Measurements from ENCODE around the gene GAS7.

The GAS7 gene

DNA sequence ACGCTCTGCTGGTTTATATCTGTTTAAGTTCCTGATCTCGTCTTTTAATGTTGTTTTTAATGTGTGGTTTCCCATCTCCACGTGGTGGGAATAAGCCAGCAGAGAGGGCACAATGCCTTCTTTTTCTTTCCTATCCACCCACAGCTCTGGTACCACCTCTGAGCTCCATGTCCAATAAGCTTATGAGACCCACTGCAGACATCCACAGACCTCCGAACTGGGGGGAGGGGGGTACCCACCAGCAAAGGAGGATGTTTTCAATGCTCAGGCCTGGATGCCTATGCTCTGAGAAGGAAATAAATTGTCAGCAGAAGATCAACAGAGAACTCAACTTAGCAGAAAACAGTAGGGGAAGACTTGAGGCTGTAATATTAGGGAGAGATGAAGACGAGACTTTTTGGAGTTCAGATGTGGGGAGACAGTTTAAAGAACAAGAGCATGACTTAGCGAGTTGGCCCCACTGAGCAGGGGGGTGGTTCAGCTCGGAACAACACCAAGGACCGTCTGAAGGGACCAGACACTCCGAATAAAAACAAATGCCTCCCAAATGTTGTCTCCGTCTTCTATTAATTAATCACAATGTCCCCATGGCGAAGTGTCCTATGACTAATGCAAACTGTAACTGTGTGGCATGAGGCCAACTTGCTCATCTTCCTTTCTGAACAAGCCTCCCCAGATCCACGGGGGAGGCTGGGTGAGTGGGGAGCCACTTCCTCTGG is 62.7 kb downstream of the GAS7 start:
- DNase-seq (ENCODE audit: low read depth, low spot score), result no peak

DNA sequence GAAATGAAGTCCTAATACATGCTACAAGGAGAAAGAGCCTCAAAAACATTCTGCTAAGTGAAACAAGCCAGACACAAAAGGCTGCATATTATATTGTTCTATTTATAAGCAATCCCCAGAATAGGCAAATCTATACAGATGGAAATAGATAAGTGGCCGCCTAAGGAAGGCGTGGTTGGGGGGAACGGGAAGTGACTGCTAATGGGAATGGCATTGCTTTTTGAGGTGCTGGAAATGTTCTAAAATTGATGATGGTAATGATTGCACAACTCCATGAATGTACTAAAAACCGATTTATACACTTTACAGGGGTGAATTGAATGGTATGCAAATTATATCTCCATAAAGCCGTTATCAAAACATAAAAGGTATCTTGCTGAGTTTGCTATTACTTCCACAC is 67.7 kb downstream of the GAS7 start:
- DNase-seq (ENCODE audit: low read depth, low spot score), result no peak

DNA sequence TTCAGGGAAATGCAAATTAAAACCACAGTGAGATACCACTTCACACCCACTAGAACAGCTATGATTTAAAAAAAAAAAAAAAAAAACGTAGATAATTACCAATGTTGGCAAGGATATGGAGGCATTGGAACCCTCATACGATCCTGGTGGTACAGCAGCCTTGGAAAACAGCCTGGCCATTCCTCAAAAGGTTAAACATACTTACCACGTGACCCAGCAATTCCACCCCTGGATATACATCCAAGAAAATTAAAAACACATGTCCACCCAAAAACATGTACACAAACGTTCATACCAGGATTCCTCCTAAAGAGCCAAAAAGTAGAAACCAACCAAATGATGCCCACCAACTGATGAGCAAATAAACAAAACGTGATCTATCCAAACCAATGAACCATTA is 68.1 kb downstream of the GAS7 start:
- no peak for DNase-seq (ENCODE audit: low read depth, low spot score)

DNA sequence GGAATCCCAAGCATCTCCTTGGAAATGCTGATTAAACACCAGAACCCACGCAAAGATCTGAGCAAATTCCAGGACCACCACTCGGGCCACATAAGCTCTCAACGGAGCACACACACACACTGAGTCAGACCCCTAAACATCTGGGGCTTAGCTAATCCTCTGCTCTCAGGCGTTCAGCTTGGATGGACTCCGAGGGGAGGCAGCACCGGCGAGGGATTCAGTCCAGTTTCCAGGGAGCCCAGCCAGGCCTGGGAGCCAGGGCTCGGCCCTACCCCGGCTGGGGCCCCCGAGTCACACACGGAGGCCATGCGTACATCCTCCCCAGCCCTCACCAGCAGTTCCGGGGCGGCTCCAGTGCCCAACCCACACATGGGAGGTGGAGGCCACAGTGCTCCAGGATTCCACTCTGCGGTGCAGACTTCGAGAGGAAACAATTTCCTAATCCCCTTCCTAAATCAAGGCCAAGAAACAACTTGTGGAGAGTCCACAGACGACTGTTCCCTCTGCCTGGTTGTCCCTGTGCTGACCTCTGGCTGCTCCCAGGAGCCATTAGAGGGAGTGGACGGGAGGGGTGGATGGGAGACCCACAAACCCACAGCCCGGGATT is 70.5 kb downstream of the GAS7 start:
- DNase-seq (ENCODE audit: low read depth, low spot score), result peak; percentile 29

DNA sequence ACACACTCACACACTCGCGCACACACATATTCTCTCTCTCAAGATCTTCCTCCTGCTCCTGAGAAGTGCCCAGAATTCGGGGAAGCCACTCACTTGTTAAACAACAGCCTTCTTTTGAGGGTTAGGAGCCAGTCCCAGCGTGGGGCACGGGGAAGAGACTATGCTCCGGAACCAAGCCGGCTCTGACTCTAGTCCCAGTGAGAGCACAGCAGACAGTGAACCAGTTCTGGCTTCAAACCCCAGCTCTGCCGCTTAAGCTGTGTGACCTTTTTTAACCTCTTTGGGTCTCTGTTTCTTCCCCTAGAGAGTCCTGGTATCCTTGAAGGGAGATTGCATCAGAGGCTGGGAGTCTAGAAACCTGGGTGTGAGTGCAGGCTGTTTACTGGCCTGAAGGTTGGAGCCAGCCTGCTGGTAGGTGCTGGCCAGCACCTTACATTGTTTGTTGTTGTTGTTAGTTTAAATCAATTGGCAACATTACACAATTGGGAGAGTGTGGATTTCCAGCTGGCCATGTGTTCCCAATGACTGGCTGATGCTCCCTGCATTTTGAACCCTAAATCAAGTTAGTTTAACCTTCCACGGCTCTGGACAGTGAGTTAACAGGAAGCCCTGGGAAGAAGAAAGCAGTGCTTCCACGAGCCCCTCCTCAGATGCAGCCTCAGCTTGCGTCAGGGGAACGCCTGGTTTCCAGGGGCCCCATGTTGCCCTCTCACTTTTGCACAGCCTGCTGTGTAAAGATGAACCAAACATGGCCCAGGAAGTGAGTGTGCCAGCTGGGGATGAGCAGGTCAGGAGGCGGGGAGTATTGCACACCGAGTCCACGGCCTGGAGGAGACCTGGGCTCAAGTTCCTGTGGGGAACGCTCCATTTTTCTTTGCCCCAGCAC is 71.5 kb downstream of the GAS7 start:
- peak; percentile 72 for DNase-seq (ENCODE audit: low read depth, low spot score)

DNA sequence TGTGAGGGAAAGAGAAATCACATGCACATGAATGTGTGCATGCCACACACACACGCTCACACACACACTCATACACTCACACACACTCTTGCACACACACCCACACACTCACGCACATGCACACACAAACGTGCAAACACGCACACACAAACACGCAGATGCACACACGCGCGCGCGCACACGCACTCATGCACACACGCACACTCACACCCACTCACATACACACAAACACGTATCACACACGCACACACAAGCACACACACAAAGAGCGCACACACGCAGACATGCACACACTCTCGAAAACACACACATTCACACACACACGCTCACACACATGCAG is 72.2 kb downstream of the GAS7 start:
- DNase-seq (ENCODE audit: low read depth, low spot score), result no peak

DNA sequence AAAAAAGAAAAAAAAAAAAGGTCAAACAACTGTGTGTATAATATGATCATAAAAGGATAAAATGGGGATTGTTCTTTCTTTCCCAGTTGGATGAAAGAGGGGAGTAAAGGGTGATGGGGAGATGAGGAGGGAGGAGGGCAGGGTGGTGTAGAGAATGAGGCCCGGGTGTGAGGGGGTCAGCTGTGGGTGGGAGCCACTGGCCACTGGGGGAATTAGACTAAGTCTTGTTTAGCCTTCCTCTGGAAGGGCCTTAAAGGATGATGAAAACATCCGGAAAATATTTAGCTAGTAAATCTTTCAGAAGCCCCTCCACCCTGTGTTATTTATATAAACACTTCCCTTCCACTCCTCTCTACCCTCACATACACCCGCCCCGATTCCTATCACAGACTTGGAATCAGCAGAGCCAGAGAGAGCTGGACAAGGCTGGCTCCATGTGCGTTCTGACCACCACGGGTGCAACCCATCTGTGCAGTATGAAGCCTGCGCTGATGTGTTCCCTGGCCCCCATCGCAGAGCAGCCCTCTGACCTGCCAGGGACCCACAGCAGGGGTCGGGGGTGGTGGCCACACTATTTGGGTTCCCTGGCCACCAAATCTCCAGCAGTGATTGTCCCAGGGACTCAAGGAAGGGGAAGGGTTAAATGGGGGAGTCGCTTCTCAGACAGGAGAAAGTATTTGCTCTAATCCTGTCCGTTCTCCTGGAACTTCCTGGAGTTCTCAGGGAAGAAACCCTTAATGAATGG is 72.7 kb downstream of the GAS7 start:
- DNase-seq (ENCODE audit: low read depth, low spot score), result no peak

DNA sequence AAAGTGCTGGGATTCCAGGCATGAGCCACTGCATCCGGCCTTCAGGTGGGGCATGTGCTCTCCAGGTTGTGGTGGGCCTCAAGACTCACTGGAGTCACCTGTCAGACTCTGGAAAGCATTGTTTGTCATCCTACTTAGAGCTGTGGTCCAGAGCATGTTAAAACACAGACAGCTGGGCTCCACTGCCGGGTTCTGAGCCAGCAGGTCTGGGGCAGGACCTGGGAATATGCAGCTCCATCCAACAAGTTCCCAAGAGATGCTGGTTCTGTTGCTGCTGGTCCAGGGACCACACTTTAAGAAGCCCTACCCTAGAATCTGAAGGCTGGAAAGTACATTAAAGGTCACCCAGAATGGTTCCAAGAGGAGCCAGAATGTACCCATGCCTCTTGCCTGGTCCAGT is 75.3 kb downstream of the GAS7 start:
- no peak for DNase-seq (ENCODE audit: low read depth, low spot score)

DNA sequence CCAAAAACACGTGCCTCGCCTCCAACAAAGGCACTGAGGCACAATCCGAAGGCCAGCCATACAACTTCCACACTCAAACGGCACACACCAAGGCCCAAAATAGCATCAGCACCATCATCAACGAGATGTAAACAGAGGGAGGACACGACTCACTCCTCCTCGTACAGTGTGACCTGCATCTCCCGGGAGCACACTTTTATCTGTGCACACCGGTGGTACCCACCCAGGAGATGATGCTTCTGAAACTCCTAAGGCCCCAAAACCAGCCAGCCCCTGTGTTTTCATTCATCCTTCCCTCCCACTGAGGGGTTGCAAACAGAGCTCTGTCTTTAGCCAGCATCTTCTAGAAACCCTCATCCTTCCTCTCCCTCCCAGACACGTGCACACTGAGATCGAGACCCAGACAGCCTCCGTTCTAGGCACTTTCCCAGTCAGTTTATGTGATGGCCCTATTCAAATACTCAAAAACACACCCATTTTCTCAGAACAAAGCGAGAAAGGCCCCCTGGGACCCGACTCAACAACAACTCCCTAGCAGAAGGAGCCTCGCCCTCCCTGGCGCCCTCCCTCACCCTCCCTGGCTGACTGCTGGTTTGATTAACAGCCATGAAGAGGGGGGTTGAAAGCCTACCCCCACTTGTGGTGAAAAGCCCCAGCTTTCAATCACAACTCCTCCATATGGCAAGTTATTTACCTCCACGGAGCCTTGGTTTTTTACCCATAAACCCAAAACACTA is 76.3 kb downstream of the GAS7 start:
- DNase-seq (ENCODE audit: low read depth, low spot score), result no peak

DNA sequence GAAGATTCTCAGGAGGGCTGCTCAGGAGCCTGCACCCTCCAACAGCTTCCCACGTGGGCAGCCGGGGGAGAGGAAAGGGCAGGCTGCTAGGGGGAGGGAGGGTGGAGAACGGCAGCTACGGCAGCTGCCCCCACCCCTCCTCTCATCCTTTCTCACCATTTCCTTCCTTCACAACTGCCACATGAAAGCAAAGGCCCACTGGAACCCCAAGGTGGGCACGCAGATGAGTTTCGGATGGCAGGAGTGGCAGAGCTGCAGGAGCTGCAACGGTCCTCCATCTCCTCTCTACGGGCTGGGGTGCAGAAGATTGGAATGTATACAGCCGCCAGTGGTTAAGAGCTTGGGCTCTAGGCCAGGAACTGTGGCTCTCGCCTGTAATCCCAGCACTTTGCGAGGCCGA is 77.7 kb downstream of the GAS7 start:
- no peak for DNase-seq (ENCODE audit: low read depth, low spot score)

DNA sequence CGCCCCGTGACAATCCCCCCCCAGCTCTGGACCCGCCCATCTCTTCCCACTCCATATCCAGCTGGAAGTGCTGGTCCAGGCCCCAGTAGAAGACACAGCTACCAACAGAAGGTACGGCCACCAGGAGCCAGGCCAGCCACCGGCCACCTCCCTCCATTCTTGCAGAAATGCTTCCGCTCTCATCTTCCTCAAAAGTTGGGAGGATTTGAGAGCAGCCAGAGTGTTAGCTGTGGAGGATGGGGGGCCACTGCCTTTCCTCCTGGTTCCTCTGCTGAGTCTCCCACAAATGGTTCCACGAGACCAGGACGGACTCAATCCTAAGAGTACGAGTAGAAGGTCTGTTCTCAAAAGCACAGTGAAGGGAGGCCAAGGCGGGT is 78.3 kb downstream of the GAS7 start:
- DNase-seq (ENCODE audit: low read depth, low spot score), result no peak

DNA sequence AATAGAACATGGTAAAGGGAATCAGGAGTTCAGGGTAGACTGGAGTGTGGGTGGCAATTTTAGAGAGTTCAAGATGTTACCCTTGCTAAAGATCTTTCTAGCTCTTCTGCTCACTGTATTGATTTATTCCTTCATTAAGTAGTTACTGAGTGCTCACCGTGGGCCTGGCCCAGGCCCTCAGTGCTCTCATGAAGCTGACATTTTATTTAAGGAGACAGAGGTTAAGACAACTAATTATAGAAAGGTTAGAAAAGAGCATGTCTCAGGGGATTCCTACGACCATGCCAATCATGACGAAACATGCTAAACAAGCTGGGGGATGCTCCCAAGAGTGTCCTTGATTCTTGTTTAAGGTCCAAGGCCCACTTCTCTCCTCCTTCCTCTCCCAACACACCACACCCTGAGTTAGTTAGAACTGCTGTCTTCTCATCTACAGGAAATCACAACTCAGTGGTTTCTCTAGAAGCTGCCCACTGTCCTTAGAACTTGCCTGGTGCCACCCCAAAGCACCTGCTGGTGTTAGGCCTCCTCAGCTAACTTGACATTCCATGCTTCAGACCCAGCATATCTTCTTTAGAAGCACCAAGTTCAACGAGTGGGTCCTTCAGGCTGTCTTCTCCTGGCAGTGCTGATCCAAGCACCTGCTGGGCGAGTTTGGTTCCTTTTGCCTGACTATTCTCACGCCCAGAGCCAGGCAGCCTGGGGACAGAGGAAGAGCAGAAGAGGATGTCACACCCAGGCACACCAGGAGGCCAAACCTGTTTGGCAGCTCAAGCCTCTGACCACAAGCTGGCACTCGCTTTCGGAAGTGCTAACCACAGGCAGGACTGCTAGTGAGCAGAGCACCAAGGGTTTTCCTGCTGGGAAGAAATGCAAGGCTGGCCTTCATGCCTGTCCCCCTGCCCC is 79.0 kb downstream of the GAS7 start:
- DNase-seq (ENCODE audit: low read depth, low spot score), result no peak

DNA sequence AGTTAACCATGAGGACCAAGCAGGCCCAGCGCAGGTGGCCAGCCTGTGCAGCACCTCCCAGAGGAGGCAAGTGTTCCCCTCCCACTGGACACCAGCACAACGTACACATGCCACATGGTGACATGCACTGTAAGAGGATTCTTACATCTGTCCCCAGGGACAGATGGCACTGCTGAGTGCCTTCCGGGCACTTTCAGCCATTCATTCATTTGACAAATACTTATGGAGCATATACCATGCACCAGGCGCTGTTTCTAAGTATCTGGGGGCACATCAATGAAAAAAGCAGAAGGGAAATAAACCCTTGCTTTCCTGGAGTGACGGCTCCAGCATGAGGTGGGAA is 79.6 kb downstream of the GAS7 start:
- no peak for DNase-seq (ENCODE audit: low read depth, low spot score)

DNA sequence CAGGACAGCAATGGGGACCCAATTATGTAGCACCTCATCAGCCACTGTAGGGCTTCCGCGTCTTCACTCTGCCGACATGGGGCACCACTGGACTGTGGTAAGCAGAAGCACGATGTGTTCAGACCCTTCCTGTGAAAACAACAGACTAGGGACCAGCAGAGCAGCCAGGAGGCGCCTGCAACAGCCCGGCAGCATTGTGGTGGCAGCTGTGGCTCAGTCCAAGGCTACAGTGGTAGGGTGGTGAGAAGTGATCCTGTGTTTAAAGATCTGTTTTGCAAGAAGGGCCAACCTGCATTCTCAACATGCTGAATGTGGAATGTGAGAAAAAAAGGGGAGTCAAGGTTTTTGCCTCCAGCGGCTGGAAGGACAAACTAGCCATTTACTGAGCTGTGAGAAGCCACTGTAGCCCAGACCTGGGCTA is 80.8 kb downstream of the GAS7 start:
- no peak for DNase-seq (ENCODE audit: low read depth, low spot score)

DNA sequence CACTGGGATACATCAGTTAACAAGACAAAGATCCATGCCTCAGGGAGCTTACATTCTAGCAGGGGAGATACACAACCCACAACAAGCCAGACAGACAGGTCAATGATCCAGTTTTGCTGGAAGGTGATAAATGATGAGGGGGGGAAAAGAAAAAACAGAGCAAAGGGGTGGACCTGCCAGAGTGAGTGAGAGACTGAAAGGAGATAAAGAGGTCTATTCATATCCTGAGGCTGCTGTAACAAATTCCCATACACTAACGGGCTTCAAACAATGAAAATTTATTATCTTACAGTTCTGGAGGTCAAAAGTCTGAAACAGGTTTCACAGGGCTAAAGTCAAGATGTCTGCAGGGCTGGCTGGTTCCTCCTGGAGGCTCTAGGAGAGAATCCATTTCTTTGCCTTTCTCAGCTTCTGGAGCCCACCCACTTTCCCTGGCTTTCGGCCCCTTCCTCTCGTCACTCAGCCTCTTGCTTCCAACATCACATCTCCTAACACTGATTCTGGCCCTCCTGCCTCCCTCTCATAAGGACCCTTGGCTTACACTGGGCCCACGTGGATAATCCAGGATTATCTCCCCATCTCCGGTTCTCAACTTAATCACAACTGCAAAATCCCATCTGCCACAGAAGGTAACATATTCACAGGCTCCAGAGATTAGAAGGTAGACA is 81.5 kb downstream of the GAS7 start:
- DNase-seq (ENCODE audit: low read depth, low spot score), result no peak

DNA sequence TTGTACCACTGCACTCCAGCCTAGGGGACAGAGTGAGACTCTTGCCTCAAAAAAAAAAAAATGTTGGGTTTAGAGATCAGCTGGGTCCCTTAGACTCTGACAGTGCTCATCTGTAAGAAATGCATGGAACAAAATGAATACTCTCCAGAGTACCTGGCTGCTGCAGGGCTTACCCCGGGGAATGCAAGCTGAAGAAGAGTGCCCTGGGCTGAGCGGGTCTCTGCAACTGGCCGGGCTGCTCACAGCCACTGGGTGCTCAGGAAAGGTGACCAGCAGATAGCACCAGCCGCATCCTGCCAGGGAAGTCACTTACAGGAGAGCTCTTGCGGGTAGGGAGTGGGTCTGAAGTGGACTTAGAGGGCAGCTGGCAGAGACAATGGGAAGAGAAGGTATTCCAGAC is 82.1 kb downstream of the GAS7 start:
- no peak for DNase-seq (ENCODE audit: low read depth, low spot score)

DNA sequence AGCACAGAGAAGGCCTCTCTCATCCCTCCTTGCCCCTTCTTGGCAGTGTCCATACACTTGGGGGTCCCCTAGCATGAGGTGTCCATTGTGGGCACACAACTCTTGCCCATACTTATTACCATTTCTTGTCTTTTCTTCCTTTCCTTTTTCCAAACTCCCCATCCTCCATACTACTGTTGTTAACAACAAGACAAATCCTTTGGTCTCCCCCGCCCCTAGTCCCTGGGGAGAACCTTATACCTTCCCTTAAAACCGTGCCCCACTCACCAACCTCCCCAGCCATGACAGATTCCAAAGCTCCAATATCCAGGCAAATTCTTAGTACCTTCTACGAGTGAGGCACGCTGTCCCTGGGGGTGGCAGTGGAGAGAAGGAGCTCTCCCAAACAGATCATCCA is 82.9 kb downstream of the GAS7 start:
- DNase-seq (ENCODE audit: low read depth, low spot score), result no peak

DNA sequence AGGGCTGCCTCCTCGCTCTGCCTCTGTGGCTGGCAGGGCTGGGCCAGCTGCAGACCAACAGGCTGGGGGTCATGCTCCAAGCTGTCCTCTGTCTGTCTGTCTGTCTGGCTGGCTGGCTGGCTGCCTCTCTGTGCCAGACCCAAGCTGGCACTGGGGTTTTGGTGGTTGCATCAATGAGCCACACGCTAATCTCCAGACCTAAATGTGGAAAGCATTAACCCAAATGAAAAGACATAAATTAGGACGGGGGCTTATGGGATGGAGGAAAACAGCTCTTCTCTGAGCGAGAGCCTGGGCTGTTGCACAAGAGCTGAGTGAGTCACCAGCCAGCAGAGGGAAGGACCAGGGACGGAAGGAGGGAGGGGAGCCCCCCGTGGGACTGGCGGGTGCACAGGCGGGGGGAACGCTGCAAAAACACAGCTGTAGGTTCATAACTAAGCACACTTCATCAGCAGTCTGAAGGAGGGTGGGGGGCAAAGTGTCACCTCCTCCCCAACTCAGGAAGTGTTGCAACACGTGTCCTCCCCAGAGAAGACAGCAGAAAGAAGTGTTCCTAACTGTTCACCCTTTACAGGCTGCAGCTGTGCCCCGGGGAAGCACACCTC is 83.4 kb downstream of the GAS7 start:
- DNase-seq (ENCODE audit: low read depth, low spot score), result peak; percentile 90

DNA sequence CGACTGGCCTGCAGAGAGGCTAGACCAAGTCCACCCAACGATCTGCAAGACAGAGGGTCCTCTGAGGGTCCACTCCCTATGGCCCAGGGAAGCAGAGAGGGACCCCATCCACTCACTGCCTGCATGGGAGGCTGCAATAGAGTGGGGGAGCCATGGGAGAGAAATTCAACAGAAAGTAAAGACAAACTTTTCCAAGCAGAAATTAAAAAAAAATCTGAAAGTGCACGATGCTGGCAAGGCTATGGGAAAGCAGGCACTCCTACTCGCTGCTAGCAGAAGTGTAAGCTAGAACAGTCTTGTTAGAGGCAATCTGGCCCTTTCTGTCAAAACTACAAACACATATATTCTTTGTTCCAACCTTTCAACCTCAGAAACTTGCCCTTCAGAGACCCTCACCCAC is 85.4 kb downstream of the GAS7 start:
- DNase-seq (ENCODE audit: low read depth, low spot score), result no peak
